ENCODE measurements around the gene SSH2. TPM values are rescaled to one million over a fixed set of nuclear protein-coding genes. Genes with fewer than 3 reads are reported as not detected.

The SSH2 gene
- total and polyA plus RNA-seq, 2 of the 13 experiments (the other 11 are each of a cell fraction or from before 2014, with no cell fraction given), result 6.0 to 6.4 TPM

DNA sequence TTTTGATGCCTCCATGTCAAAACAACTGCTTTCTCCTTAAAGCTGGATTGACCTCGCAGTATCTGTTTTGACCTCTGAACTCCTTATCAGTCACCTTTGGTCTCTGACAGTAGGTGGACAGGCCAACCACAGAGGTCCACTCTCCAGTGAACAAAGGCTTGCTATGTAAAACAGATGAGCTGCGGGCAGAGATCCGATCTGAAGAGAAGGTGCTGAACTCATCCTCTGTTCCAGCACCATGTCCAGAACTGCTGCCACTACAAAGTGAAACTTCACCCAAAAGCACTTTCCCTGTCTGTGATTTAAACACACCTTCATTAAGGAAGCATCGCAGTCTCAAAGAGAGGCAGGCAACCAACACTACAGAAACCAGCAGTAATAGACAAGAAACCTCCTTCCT lies 190.0 kb downstream of the SSH2 start (continued):
- TF ChIP-seq ZFP37 (CRISPR knock-in tag; IDR thresholded peaks at IDR 0.05; ENCODE audit: borderline replicate concordance) (no peak), PHF21A (CRISPR knock-in tag; IDR thresholded peaks at IDR 0.05) (peak; percentile 75), ZNF451 (CRISPR knock-in tag; IDR thresholded peaks at IDR 0.05) (0 out of 2 replicates have a peak, but pooled peaks have one; percentile 46), ZFP1 (CRISPR knock-in tag; IDR thresholded peaks at IDR 0.05) (no peak), EED (CRISPR knock-in tag; IDR thresholded peaks at IDR 0.05) (no peak), ISL2 (CRISPR knock-in tag; IDR thresholded peaks at IDR 0.05) (peak; percentile 86), ZNF891 (CRISPR knock-in tag; IDR thresholded peaks at IDR 0.05) (no peak), RBM22 (optimal IDR thresholded peaks at IDR 0.05; ENCODE audit: low read length) (no peak), SRF (IDR thresholded peaks at IDR 0.05; ENCODE audit: low read depth, low read length) (no peak), TARDBP (CRISPR knock-in tag; IDR thresholded peaks at IDR 0.05) (peak; percentile 81), PCBP1 (IDR thresholded peaks at IDR 0.05; ENCODE audit: borderline replicate concordance, low read depth, low read length) (no peak), KDM2A (CRISPR knock-in tag; IDR thresholded peaks at IDR 0.05; ENCODE audit: borderline replicate concordance, low read depth) (0 out of 2 replicates have a peak, but pooled peaks have one; percentile 39), ZNF510 (CRISPR knock-in tag; IDR thresholded peaks at IDR 0.05; ENCODE audit: low read depth) (no peak), GLI4 (CRISPR knock-in tag; IDR thresholded peaks at IDR 0.05; ENCODE audit: borderline replicate concordance) (no peak), CEBPG (CRISPR knock-in tag; IDR thresholded peaks at IDR 0.05) (peak; percentile 49; the same call in 1 of the 2 replicates), MTA1 (CRISPR knock-in tag; IDR thresholded peaks at IDR 0.05; ENCODE audit: borderline replicate concordance) (no peak), ATF1 (CRISPR knock-in tag; IDR thresholded peaks at IDR 0.05) (0 out of 2 replicates have a peak, but pooled peaks have one; percentile 49), RARA (CRISPR knock-in tag; IDR thresholded peaks at IDR 0.05) (peak; percentile 86)
- TF ChIP-seq, protein P1, sequence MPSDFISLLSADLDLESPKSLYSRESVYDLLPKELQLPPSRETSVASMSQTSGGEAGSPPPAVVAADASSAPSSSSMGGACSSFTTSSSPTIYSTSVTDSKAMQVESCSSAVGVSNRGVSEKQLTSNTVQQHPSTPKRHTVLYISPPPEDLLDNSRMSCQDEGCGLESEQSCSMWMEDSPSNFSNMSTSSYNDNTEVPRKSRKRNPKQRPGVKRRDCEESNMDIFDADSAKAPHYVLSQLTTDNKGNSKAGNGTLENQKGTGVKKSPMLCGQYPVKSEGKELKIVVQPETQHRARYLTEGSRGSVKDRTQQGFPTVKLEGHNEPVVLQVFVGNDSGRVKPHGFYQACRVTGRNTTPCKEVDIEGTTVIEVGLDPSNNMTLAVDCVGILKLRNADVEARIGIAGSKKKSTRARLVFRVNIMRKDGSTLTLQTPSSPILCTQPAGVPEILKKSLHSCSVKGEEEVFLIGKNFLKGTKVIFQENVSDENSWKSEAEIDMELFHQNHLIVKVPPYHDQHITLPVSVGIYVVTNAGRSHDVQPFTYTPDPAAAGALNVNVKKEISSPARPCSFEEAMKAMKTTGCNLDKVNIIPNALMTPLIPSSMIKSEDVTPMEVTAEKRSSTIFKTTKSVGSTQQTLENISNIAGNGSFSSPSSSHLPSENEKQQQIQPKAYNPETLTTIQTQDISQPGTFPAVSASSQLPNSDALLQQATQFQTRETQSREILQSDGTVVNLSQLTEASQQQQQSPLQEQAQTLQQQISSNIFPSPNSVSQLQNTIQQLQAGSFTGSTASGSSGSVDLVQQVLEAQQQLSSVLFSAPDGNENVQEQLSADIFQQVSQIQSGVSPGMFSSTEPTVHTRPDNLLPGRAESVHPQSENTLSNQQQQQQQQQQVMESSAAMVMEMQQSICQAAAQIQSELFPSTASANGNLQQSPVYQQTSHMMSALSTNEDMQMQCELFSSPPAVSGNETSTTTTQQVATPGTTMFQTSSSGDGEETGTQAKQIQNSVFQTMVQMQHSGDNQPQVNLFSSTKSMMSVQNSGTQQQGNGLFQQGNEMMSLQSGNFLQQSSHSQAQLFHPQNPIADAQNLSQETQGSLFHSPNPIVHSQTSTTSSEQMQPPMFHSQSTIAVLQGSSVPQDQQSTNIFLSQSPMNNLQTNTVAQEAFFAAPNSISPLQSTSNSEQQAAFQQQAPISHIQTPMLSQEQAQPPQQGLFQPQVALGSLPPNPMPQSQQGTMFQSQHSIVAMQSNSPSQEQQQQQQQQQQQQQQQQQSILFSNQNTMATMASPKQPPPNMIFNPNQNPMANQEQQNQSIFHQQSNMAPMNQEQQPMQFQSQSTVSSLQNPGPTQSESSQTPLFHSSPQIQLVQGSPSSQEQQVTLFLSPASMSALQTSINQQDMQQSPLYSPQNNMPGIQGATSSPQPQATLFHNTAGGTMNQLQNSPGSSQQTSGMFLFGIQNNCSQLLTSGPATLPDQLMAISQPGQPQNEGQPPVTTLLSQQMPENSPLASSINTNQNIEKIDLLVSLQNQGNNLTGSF (CRISPR knock-in tag; IDR thresholded peaks at IDR 0.05), result no peak
- TF ChIP-seq, protein P2, sequence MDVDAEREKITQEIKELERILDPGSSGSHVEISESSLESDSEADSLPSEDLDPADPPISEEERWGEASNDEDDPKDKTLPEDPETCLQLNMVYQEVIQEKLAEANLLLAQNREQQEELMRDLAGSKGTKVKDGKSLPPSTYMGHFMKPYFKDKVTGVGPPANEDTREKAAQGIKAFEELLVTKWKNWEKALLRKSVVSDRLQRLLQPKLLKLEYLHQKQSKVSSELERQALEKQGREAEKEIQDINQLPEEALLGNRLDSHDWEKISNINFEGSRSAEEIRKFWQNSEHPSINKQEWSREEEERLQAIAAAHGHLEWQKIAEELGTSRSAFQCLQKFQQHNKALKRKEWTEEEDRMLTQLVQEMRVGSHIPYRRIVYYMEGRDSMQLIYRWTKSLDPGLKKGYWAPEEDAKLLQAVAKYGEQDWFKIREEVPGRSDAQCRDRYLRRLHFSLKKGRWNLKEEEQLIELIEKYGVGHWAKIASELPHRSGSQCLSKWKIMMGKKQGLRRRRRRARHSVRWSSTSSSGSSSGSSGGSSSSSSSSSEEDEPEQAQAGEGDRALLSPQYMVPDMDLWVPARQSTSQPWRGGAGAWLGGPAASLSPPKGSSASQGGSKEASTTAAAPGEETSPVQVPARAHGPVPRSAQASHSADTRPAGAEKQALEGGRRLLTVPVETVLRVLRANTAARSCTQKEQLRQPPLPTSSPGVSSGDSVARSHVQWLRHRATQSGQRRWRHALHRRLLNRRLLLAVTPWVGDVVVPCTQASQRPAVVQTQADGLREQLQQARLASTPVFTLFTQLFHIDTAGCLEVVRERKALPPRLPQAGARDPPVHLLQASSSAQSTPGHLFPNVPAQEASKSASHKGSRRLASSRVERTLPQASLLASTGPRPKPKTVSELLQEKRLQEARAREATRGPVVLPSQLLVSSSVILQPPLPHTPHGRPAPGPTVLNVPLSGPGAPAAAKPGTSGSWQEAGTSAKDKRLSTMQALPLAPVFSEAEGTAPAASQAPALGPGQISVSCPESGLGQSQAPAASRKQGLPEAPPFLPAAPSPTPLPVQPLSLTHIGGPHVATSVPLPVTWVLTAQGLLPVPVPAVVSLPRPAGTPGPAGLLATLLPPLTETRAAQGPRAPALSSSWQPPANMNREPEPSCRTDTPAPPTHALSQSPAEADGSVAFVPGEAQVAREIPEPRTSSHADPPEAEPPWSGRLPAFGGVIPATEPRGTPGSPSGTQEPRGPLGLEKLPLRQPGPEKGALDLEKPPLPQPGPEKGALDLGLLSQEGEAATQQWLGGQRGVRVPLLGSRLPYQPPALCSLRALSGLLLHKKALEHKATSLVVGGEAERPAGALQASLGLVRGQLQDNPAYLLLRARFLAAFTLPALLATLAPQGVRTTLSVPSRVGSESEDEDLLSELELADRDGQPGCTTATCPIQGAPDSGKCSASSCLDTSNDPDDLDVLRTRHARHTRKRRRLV (CRISPR knock-in tag; IDR thresholded peaks at IDR 0.05), result no peak
- TF ChIP-seq, protein P3, sequence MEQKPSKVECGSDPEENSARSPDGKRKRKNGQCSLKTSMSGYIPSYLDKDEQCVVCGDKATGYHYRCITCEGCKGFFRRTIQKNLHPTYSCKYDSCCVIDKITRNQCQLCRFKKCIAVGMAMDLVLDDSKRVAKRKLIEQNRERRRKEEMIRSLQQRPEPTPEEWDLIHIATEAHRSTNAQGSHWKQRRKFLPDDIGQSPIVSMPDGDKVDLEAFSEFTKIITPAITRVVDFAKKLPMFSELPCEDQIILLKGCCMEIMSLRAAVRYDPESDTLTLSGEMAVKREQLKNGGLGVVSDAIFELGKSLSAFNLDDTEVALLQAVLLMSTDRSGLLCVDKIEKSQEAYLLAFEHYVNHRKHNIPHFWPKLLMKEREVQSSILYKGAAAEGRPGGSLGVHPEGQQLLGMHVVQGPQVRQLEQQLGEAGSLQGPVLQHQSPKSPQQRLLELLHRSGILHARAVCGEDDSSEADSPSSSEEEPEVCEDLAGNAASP (CRISPR knock-in tag; IDR thresholded peaks at IDR 0.05; ENCODE audit: borderline replicate concordance), result peak; percentile 89; the same call in 1 of the 2 replicates

Data from HepG2 (cell line).